AG04449 (cell line): ENCODE data around the gene GOLT1A.

Experiments used
- CTCF ChIA-PET: fragments of 350-600 bp; formaldehyde crosslinking; extraction: SDS; loops from one replicate; lab custom pipeline; 2021; ENCODE audit warnings: antibody characterized with exemption; lab: Yijun Ruan, JAX
- POLR2A ChIA-PET: fragments of 400-600, 350-600 bp; formaldehyde crosslinking; extraction: SDS; loops from one replicate; lab custom pipeline; 2020; ENCODE audit warnings: antibody characterized with exemption, inconsistent platforms; lab: Yijun Ruan, JAX
- DNase-seq: peaks from one replicate; pipeline ENCODE4 v3.0.0-alpha.2; 2010; ENCODE audit warnings: low read depth, low spot score
- H3K4me3 ChIP-seq: 2 replicates; pipeline ENCODE4 v1.5.1; 2011; ENCODE audit warnings: low read depth, mild to moderate bottlenecking, control low read depth, low read length
- TF ChIP-seq, protein P1 (sequence below): IDR thresholded peaks from one replicate; pipeline ENCODE4 v1.5.1; 2011; ENCODE audit warnings: mild to moderate bottlenecking, moderate library complexity, low read length, control low read depth, inconsistent platforms; ENCODE audit not compliant: insufficient read depth; ENCODE audit errors: missing control alignments

Gene GOLT1A

DNA sequence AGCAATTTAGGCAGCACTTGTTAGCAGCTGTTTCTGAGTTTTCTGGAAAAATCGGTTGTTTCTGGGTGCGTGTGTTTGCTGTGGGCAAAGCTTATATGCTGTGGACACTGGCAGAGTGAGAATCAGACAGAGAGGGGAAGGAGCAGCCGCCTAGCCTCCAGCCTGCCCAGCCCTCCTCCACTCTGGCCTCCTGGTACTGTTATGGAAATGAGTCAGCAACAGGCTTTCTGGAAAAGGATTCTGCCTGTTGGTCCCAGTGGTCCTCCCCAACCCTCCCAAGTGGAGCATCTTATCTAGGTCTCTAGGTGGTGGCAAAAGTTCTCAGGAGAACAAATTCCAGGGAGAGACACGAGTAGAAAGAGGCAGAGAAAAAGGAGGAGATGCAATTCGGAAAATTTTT is 42.2 kb upstream of the GOLT1A start:
- no peak for DNase-seq

DNA sequence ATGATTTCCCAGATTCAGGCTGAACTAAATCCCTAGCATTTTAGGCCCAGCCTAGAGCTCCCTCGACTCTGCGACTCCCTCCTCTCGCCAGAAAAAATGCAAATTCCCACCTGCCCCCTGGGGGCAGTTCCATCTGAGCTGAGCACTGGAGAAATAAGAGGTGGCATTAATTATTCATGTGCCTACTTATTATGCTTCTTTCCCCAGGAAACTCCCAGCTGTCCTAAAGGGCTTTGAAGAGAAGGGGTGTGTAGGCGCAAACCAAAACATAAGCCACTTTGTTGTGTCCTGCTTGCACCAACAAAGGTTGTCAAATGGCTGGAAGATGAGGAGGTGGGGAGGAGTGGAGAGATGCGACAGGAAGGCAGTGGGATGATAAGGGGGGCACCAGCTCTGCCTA is 41.4 kb upstream of the GOLT1A start:
- ChIA-PET POLR2A (no interaction called here), CTCF (interaction anchor here (1.1 to 15.3 kb wide), 9 partner anchors 9 to 142 kb away, joined by 3 to 335 read pairs (median 4); partner anchors contain the start of gene PLEKHA6)
- TF ChIP-seq, protein P1, sequence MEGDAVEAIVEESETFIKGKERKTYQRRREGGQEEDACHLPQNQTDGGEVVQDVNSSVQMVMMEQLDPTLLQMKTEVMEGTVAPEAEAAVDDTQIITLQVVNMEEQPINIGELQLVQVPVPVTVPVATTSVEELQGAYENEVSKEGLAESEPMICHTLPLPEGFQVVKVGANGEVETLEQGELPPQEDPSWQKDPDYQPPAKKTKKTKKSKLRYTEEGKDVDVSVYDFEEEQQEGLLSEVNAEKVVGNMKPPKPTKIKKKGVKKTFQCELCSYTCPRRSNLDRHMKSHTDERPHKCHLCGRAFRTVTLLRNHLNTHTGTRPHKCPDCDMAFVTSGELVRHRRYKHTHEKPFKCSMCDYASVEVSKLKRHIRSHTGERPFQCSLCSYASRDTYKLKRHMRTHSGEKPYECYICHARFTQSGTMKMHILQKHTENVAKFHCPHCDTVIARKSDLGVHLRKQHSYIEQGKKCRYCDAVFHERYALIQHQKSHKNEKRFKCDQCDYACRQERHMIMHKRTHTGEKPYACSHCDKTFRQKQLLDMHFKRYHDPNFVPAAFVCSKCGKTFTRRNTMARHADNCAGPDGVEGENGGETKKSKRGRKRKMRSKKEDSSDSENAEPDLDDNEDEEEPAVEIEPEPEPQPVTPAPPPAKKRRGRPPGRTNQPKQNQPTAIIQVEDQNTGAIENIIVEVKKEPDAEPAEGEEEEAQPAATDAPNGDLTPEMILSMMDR, result no peak
- no peak for DNase-seq
- no peak overlapping the region for H3K4me3 ChIP-seq

More for the DNA sequence above, 42.2 kb upstream of the GOLT1A start:
- CTCF ChIA-PET, result interaction anchor here (0.6 to 15.3 kb wide), 11 partner anchors 10 to 247 kb away, joined by 3 to 335 read pairs (median 4); partner anchors contain the start of gene PLEKHA6
- TF ChIP-seq, protein P1, result no peak
- H3K4me3 ChIP-seq, result no peak overlapping the region
- POLR2A ChIA-PET, result no interaction called here

DNA sequence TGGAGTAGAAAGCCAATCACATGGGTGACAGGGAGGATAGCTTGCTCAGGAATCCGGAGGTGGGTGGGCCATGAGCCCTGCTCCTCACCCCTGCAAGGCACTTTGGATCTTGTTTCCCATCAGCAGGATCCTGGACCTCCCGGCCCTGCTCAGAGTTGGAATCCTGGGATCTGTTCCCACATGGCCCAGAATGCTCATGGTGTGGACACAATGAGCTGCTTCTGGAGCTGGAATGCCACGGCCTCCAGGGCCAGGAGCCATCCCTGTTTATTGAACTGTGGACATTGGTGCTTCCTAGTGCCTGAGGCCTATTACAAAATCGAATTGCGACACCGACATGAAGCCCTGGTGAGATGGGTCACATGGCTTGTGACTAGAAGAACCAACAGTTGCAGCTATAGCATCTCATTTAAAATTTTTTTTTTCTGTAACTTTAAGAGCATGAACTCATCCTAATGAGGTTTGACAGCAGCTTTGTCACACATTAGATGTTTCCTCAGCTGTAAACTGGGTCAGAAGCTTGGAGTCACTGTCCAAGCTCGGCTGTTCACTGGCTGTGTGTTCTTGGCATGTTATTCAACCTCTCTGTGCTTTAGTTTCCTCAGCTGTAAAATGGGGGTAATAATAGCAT is 40.4 kb upstream of the GOLT1A start:
- POLR2A ChIA-PET, result no interaction called here
- CTCF ChIA-PET, result interaction anchor here (0.6 to 15.3 kb wide), 14 partner anchors 8 to 144 kb away, joined by 3 to 335 read pairs (median 4); partner anchors contain the start of genes GOLT1A and PLEKHA6
- DNase-seq, result no peak
- TF ChIP-seq, protein P1, result no peak
- no peak overlapping the region for H3K4me3 ChIP-seq

DNA sequence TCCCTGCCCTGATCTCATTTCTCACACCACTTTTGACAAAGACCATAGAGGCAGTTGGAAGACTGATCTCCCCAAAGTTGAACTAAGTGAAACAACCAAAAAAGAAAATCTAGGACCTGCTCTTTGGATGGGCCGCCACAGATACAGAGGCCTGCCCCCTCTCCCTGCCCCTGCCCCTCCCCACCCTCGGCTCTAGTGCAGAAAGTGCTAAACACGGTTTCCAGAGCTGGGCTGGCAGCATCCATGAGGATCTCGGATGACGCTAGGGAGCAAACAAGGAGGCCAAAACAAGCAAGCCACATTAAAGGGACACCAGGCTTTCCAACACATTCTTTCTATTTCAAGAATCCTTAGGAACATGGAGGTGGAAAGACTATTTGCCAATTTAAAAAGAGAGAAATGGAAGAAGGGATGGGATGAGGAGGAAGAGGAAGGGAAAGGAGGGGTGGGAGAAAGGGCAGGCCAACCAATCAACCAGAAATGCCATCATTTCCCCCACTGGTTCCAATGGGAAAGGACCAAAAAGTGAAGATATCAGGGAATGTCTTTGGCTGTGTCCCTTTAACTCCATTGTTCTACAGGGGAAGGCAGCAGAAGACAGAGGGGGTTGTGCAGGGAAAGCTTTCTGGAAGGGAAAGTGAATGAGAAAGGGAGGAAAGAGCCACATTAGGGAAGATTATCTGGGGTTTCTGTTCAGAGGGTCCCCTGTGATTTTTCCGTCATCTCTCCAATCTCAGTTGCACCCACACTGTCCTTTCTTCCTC is 38.3 kb upstream of the GOLT1A start:
- H3K4me3 ChIP-seq, result no peak overlapping the region
- ChIA-PET CTCF (no interaction called here), POLR2A (no interaction called here)
- no peak for DNase-seq
- TF ChIP-seq, protein P1, result no peak

DNA sequence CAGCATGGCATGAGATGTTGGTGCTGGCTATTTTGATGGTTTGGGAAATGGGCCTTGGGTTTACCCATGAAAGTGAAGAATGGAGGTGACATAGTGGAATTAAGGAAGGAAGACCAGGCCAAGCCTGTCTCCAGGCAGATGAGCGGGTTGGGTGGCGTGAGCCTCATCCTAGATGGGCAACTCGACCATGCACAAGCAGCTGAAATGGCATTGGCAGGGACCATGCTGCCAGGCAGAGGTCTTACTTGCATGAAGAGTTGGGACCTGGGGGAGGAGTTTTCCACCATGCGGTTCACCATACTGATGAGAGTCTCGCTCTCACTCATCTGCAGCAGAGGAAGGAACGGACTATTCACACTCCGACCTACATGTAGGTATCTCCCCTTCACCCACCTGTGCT is 37.5 kb upstream of the GOLT1A start:
- POLR2A ChIA-PET, result no interaction called here
- CTCF ChIA-PET, result interaction anchor here (1.5 to 1.6 kb wide), 2 partner anchors 13 to 112 kb away, joined by 4 to 8 read pairs; no protein-coding TSS in a partner anchor
- TF ChIP-seq, protein P1, result no peak
- DNase-seq, result no peak
- no peak overlapping the region for H3K4me3 ChIP-seq
